NCI-H1092 (cell line): ENCODE data around the gene PRR14L.
"Not testable (repeated sequence)": the region's sequence is repeated elsewhere in the genome, so short reads cannot be mapped to it uniquely, and the experiment has no call there.

Experiments
- DNase-seq: peaks from one replicate; lab custom pipeline; 2025; lab: John Stamatoyannopoulos, UW

PRR14L gene

DNA sequence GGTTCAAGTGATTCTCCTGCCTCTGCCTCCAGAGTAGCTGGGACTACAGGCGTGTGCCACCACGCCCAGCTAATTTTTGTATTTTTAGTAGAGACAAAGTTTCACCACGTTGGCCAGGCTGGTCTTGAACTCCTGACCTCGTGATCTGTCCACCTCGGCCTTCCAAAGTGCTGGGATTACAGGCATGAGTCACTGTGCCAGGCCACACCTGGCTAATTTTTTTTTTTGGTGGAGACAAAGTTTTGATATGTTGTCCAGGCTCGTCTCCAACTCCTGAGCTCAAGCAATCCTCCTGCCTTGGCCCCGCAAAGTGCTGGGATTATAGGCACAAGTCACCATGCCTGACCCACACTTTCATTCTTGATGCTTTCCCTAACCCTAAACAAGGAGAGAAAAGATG, 9.6 kb downstream of the PRR14L start:
- not testable (repeated sequence) for DNase-seq

GRCh38 chr22:31739795-31740201, 10.1 kb downstream of the PRR14L start:
- DNase-seq = no peak

- no peak for DNase-seq
Measured at GRCh38 chr22:31738566-31738965, 11.4 kb downstream of the PRR14L start.

DNA sequence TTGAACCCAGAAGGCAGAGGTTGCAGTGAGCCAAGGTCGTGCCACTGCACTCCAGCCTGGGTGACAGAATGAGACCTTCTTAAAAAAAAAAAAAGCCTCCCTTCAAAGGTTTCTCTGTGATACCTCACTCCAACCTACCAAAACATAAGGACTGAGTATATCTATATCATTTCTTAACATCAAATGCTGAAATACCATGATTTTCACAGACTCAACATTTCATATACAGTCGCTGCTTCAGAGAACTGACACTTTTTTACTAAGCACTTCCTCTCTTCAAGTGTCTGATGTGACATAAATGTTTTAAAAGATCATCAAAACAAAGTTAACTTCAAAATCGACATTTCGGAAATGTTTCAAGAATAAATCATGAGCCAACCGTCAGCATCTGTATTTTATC, 12.0 kb downstream of the PRR14L start:
- no peak for DNase-seq

DNA sequence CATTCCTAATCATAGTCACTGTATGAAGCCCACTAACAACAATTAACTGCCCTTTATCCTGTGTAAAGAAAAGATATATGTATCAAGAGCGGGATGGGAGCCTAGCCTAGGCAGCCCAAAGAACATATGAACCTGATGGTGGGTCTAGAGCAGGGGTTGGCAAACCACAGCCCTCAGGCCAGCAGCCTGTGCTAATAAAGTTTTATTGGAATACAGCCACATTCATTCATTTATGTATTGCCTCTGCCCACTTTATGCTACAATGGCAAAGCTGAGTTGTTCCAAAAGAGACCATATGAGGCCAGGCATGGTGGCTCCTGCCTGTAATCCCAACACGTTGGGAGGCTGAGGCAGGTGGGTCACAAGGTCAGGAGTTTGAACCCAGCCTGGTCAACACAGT, 13.5 kb downstream of the PRR14L start:
- DNase-seq = no peak

- DNase-seq = no peak
Measured at GRCh38 chr22:31734512-31734911, 15.4 kb downstream of the PRR14L start.

DNA sequence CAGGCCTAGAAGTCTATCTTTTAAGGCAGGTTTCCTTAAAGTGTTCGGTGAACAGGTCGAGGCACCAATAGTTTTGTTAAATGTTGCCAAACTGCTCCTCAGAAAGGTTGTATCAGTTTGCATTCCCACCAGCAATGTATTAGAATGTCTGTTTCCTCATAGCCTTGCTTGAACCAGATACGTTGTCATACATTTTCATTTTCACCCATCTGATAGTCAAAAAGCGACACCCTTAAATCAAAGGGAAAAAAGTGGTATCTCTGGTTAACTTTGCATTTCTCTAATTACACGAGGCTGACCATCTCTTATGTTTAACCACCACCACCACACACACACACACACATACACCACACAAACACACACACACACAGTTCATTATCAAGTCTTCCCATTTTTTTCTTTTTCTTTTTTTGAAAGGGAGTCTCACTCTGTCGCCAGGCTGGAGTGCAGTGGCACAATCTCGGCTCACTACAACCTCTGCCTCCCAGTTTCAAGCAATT, 16.3 kb downstream of the PRR14L start:
- DNase-seq = no peak

DNA sequence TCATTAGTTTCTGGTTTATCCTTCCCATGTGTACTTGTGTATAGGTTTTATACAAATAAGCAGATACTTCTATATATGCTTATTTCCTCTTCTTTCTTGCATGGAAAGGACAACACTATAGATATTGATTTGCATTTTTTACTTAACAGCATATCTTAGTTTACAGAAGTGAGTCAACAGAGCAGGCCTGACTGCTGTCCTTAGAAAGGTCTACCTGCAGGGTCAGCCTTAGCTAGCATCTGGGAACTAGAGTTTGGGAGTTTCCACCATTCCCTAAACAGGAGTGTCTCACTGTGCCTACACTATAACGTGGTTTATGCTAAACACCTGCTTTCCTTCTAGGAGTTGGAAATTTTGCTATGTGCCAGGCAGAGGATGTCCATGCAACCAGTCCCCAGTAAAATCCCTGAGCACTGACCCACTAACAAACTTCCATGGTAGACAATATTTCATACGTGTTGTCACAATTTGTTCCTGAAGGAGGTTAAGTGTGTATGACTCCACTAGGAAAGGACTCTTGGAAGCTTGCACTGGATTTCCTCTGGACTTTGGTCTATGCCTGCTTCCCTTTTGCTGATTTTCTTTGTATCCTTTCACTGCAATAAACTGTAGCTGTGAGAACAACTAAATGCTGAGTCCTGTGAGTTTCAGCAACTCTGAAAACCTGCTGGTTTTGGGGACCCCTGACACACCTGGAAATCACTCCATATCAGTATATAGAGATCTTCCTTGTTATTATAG, 17.7 kb downstream of the PRR14L start:
- no peak for DNase-seq

DNA sequence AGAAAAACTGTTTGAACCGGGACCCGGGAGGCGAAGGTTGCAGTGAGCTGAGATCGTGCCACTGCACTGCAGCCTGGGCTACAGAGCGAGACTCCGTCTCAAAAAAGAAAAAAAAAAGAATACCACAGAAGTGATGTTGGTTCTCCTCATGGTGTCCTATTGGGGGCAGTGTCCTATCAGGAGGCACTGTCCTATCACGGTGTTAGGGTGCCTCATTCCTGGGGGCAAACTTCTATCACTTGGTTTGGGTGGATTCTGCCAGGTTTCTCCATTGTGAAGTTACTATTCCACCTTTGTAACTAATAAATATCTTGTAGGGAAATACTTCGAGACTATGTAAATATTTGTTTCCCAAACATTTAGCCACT, 19.6 kb downstream of the PRR14L start:
- no peak for DNase-seq

DNA sequence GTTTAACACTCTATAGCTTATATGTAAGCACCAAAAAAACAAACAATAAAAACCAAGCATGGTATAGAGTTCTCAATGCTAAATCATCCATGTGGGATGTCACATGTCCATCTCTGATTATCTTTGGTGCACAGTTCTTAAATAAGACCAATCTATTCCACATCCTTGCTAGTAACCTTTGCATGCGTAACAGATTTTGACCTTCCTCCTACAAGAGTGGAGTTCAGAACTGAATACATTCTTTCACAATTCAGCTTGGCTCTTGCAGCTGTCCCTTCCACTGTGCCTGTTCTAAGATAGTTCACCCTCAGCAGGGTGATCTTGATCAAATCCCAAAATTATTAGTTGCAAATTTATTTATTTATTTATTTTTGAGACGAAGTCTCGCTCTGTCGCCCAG, 21.1 kb downstream of the PRR14L start:
- DNase-seq = no peak

GRCh38 chr22:31726692-31727091, 23.2 kb downstream of the PRR14L start:
- no peak for DNase-seq

DNA sequence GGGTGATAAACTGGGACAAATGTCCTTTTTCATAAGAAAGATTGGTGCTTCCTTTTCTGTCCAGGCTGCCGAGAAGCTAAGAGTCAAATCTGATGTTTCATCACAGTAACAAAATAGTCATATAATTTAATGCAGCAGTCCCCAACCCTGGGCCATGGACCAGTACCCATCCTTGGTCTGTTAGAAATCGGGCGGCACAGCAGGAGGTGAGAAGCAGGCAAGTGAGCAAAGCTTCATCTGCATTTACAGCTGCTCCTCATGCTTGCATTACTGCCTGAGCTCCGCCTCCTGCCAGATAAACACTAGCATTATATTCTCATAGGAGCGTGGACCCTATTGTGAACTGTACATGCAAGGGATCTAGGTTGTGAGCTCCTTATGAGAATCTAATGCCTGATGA, 26.2 kb downstream of the PRR14L start:
- no peak for DNase-seq

DNA sequence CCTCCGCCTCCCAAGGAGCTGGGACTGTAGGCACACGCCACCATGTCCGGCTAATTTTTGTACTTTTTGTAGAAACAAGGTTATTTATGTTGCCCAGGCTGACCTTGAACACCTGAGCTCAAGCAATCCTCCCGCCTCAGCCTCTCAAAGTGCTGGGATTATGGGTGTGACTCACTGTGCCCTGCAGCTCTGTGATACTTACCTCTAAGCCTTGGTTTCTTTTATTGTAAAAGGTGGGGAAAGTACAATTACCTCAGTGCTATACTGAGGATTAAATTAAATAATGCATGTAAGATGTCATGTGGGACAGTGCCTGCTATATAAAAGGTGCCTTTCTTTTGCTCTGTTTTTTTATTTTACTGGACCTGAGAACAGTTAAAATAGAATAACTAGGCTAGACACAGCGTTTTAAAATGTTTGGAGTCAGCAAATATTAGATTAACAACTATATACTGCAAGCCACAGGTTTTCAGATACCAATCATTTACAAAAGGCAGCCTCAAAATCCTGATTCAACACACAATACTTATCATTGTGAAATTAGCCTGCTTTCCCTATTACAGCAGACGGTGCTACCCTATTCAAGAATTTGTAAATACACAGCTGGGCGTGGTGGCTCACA, 30.0 kb downstream of the PRR14L start:
- DNase-seq = no peak

DNA sequence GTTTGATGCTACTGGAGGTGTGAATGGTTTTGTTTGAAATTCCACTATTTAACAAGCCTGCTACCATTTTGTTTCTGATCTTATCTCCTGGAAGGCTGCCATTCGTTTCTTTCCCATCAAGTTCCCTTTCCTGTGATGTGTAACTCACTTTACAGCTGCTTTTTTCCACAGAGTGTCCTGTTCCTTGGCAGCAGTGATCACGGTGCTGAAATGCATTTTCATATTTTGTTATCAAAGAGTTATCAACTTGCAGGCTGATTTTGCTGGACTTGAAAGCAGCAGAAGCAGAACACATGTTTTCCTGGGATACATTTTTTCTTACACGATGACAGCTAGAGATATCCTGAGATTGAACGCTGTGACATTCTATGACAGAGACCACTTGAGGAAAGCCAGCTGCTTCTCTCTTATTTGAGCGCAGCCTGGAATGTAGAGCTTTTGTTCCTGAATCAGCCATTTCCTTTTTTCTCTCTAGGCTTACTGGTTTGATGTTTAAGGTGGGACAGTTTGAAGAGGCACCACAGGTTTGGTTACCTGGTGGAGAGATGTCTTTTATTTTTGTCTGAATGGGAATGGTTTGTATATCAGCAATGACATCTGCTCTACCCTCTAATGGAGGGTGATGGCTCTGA, 34.7 kb downstream of the PRR14L start:
- DNase-seq = no peak

DNA sequence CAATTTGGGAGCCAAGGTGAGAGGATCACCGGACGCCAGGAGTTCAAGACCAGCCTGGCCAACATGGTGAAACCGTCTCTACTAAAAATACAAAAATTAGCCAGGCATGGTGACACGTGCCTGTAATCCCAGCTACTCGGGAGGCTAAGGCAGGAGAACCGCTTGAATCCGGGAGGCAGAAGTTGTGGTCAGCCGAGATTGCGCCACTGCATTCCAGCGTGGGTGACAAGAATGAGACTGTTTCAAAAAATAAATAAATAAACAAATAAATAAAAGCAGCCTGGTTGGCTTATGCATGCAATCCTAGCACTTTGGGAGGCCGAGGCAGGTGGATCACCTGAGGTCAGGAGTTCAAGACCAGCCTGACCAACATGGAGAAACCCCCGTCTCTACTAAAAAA, 38.7 kb downstream of the PRR14L start:
- not testable (repeated sequence) for DNase-seq

GRCh38 chr22:31707519-31707918, 42.4 kb downstream of the PRR14L start:
- no peak for DNase-seq

DNA sequence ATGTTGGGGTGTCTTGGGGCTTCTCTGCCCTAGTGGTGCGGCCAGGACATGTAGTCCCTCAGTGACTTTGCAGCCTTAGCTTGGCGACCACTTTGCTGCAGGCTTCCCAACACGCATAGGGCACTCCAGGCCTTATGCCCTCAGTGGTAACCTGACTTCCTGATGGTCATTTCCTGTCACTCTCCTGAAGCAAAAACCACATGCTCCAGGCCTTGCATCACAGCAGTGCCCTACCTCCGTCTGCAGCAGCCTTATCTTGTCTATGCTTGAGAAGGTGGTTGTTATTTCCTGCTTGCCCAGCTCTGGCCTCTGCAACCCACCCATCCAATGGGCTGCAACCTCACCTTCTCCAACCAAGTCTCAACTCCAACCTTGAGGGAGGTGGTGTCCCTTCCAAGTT, 54.5 kb downstream of the PRR14L start:
- no peak for DNase-seq

GRCh38 chr22:31694046-31694445, 55.9 kb downstream of the PRR14L start:
- not testable (repeated sequence) for DNase-seq

- no peak for DNase-seq
Measured at GRCh38 chr22:31692186-31692886, 57.6 kb downstream of the PRR14L start.

DNA sequence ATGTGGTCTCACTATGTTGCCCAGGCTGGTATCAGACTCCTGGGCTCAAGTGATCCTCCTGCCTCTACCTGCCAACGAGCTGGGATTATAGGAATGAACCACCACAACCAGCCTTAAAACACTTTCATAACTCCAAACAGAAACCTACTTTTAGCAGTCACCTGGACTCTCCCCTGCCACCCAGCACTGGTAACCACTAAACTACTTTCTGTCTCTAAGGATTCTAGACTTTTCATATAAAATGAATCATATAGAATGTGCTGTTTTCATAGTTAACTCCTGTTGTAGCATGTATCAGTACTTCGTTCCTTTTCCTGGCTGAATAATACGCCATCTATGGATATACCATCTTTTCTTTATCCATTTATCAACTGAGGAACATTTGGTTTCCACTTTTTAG, 58.5 kb downstream of the PRR14L start:
- DNase-seq = no peak

- no peak for DNase-seq
Measured at GRCh38 chr22:31683181-31684105, 66.5 kb downstream of the PRR14L start.

DNA sequence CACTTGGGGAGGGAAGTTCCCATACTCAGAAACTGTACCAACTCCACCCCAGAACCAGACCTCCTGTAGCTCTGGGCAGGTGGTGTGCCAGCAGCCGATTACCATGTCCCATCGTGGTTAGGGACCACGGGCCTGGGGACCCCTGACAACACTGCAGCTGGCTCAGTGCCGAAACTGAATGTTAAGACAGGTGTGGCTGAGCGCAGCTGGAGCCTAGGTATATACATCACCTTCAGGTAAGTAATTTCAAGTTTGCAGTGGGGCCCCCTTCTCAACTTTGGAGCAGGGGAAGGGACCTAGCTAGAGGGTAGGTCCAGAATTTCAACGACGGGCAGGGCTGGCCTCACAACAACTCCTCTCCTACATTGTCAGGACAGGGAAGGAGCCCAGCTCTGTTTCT, 67.2 kb downstream of the PRR14L start:
- DNase-seq = no peak
